IMR-90 (cell line): Measurements from ENCODE around the gene TBX1. TPM values are rescaled to one million over a fixed set of nuclear protein-coding genes. Genes with fewer than 3 reads are reported as not detected.

Source experiments
- ATAC-seq: fragments of 200-7000 bp; cut with Tn5 transposase; 2 replicates; pipeline ENCODE4 v1.9.1; 2020; ENCODE audit warnings: low read depth, mild to moderate bottlenecking, moderate library complexity
- BruUV-seq: library from RNA; stranded (reverse); fragments of 400-500 nt; replicated peaks from 2 replicates; lab custom pipeline; 2021; lab: Mats Ljungman, UMichigan
- CTCF ChIA-PET: fragments of 300-600 bp; formaldehyde crosslinking; extraction: SDS; loops from one replicate; lab custom pipeline; 2021; ENCODE audit warnings: antibody characterized with exemption; lab: Yijun Ruan, JAX
- POLR2A ChIA-PET: fragments of 300-600 bp; sonication (Branson Sonifier 250); formaldehyde crosslinking; loops from one replicate; lab custom pipeline; 2022; ENCODE audit warnings: antibody characterized with exemption; ENCODE audit not compliant: unreplicated experiment; lab: Charles Lee
- DNase-seq: peaks from one replicate; pipeline ENCODE4 v3.0.0; 2013
- H2AFZ ChIP-seq: replicated peaks from 2 replicates; pipeline ENCODE3; 2013; ENCODE audit warnings: low read length, mild to moderate bottlenecking; ENCODE audit not compliant: poor library complexity
- H2AK5ac ChIP-seq: 2 replicates; pipeline ENCODE4 v1.6.1; 2013; ENCODE audit warnings: low read depth, low read length, inconsistent platforms
- H2AK9ac ChIP-seq: replicated peaks from 2 replicates; pipeline ENCODE3; 2013; ENCODE audit warnings: mild to moderate bottlenecking, low read depth, low read length, moderate library complexity; ENCODE audit not compliant: poor library complexity
- H2BK120ac ChIP-seq: 2 replicates; pipeline ENCODE4 v1.6.1; 2013; ENCODE audit warnings: low read depth, low read length, inconsistent platforms
- H2BK15ac ChIP-seq: 3 replicates; pipeline ENCODE4 v1.6.1; 2013; ENCODE audit warnings: low read depth, low read length, inconsistent platforms
- H2BK20ac ChIP-seq: 2 replicates; pipeline ENCODE4 v1.6.1; 2013; ENCODE audit warnings: low read depth, mild to moderate bottlenecking, inconsistent platforms, low read length, moderate library complexity
- H2BK5ac ChIP-seq: 2 replicates; pipeline ENCODE4 v1.6.1; 2013; ENCODE audit warnings: mild to moderate bottlenecking, low read depth, low read length, inconsistent platforms; ENCODE audit not compliant: poor library complexity, severe bottlenecking
- H3K14ac ChIP-seq: replicated peaks from 2 replicates; pipeline ENCODE4 v1.6.1; 2013; ENCODE audit warnings: low read depth, low read length, inconsistent platforms
- H3K18ac ChIP-seq: 2 replicates; pipeline ENCODE4 v1.6.1; 2013; ENCODE audit warnings: low read depth, low read length, control low read depth
- H3K23ac ChIP-seq: 2 replicates; pipeline ENCODE4 v1.6.1; 2013; ENCODE audit warnings: low read depth, low read length, inconsistent platforms
- H3K27ac ChIP-seq: 2 replicates; pipeline ENCODE4 v1.5.1; 2013; ENCODE audit warnings: mild to moderate bottlenecking, control low read depth, low read length; ENCODE audit not compliant: insufficient read depth
- H3K27me3 ChIP-seq: 2 replicates; pipeline ENCODE4 v1.6.1; 2013; ENCODE audit warnings: low read length; ENCODE audit not compliant: control insufficient read depth, insufficient read depth
- H3K36me3 ChIP-seq: 2 replicates; pipeline ENCODE4 v1.6.1; 2013; ENCODE audit warnings: low read length, mixed read lengths; ENCODE audit not compliant: control insufficient read depth, insufficient read depth
- H3K4ac ChIP-seq: 2 replicates; pipeline ENCODE4 v1.6.1; 2013; ENCODE audit warnings: low read depth, low read length, inconsistent platforms
- H3K4me1 ChIP-seq: 2 replicates; pipeline ENCODE4 v1.6.1; 2013; ENCODE audit warnings: low read length, mixed read lengths; ENCODE audit not compliant: control insufficient read depth, insufficient read depth
- H3K4me2 ChIP-seq: 2 replicates; pipeline ENCODE4 v1.6.1; 2013; ENCODE audit warnings: low read depth, mild to moderate bottlenecking, control low read depth, low read length, moderate library complexity
- H3K4me3 ChIP-seq: 2 replicates; pipeline ENCODE4 v1.5.1; 2013; ENCODE audit warnings: low read depth, mild to moderate bottlenecking, control low read depth, low read length, moderate library complexity; ENCODE audit not compliant: insufficient read depth
- H3K56ac ChIP-seq: 2 replicates; pipeline ENCODE4 v1.6.1; 2013; ENCODE audit warnings: low read length, inconsistent platforms; ENCODE audit not compliant: insufficient read depth; ENCODE audit errors: extremely low read depth
- H3K79me1 ChIP-seq, 2 experiments: 2 replicates each; pipeline ENCODE4 v1.6.1; 2013; ENCODE audit warnings: low read length in 2 of 2, inconsistent platforms in 1 of 2, low read depth in 1 of 2
- H3K9ac ChIP-seq: 2 replicates; pipeline ENCODE4 v1.6.1; 2013; ENCODE audit warnings: low read depth, low read length, control low read depth
- H3K9me1 ChIP-seq: 2 replicates; pipeline ENCODE4 v1.6.1; 2013; ENCODE audit warnings: low read length, inconsistent platforms; ENCODE audit not compliant: insufficient read depth
- H3K9me3 ChIP-seq: 2 replicates; pipeline ENCODE4 v1.6.1; 2013; ENCODE audit warnings: low read length; ENCODE audit not compliant: control insufficient read depth, insufficient read depth
- H4K20me1 ChIP-seq: 2 replicates; pipeline ENCODE4 v1.6.1; 2013; ENCODE audit warnings: low read length, inconsistent platforms; ENCODE audit not compliant: insufficient read depth
- H4K5ac ChIP-seq: 2 replicates; pipeline ENCODE4 v1.6.1; 2013; ENCODE audit warnings: mild to moderate bottlenecking, low read depth, low read length, control low read depth
- H4K8ac ChIP-seq, 2 experiments: 2 replicates each; pipeline ENCODE4 v1.6.1; 2013; ENCODE audit warnings: low read depth in 2 of 2, low read length in 2 of 2, control low read depth in 1 of 2, inconsistent platforms in 1 of 2
- H4K91ac ChIP-seq: 2 replicates; pipeline ENCODE4 v1.6.1; 2013; ENCODE audit warnings: low read depth, low read length, inconsistent platforms; ENCODE audit not compliant: insufficient read depth
- BHLHE40 ChIP-seq: fragments of 150-350 bp; IDR thresholded peaks from 2 replicates; pipeline ENCODE4 v1.6.1; 2016; ENCODE audit warnings: mild to moderate bottlenecking, low read depth, low read length
- CEBPB ChIP-seq: IDR thresholded peaks from 2 replicates; pipeline ENCODE4 v1.6.1; 2012; ENCODE audit warnings: low read depth, low read length, improper control_type of control experiment
- CTCF ChIP-seq: conservative IDR thresholded peaks from 2 replicates; pipeline ENCODE4 v1.5.1; 2012; ENCODE audit warnings: mild to moderate bottlenecking, low read depth, low read length, improper control_type of control experiment
- ELK1 ChIP-seq: fragments of 150-350 bp; IDR thresholded peaks from 2 replicates; pipeline ENCODE4 v1.6.1; 2016; ENCODE audit warnings: low read depth, mild to moderate bottlenecking, low read length, moderate library complexity, borderline replicate concordance
- FOS ChIP-seq: fragments of 150-350 bp; IDR thresholded peaks from 2 replicates; pipeline ENCODE4 v1.6.1; 2016; ENCODE audit warnings: low read depth, low read length
- MAFK ChIP-seq: IDR thresholded peaks from 2 replicates; pipeline ENCODE4 v1.6.1; 2012; ENCODE audit warnings: low read depth, low read length, improper control_type of control experiment
- MAZ ChIP-seq: IDR thresholded peaks from 2 replicates; pipeline ENCODE4 v1.6.1; 2012; ENCODE audit warnings: low read depth, mild to moderate bottlenecking, low read length, improper control_type of control experiment, moderate library complexity, borderline replicate concordance
- MXI1 ChIP-seq: IDR thresholded peaks from 2 replicates; pipeline ENCODE4 v1.6.1; 2012; ENCODE audit warnings: low read depth, mild to moderate bottlenecking, low read length, moderate library complexity, borderline replicate concordance
- NFE2L2 ChIP-seq: fragments of 150-350 bp; IDR thresholded peaks from 2 replicates; pipeline ENCODE4 v1.6.1; 2016; ENCODE audit warnings: low read depth, mild to moderate bottlenecking, low read length
- POLR2A ChIP-seq: IDR thresholded peaks from 2 replicates; pipeline ENCODE4 v1.6.1; 2012; ENCODE audit warnings: mild to moderate bottlenecking, low read depth, low read length
- RAD21 ChIP-seq: IDR thresholded peaks from 2 replicates; pipeline ENCODE4 v1.6.1; 2012; ENCODE audit warnings: low read length, improper control_type of control experiment
- RCOR1 ChIP-seq: IDR thresholded peaks from 2 replicates; pipeline ENCODE4 v1.6.1; 2012; ENCODE audit warnings: mild to moderate bottlenecking, low read length, improper control_type of control experiment; ENCODE audit not compliant: insufficient replicate concordance
- RFX5 ChIP-seq: IDR thresholded peaks from 2 replicates; pipeline ENCODE4 v1.8.0; 2012; ENCODE audit warnings: low read depth, mild to moderate bottlenecking, low read length, moderate library complexity
- SMC3 ChIP-seq: fragments of 150-350 bp; IDR thresholded peaks from 2 replicates; pipeline ENCODE4 v1.6.1; 2016; ENCODE audit warnings: low read depth, mild to moderate bottlenecking, antibody characterized with exemption, low read length, moderate library complexity
- USF2 ChIP-seq: fragments of 150-350 bp; IDR thresholded peaks from 2 replicates; pipeline ENCODE4 v1.6.1; 2017; ENCODE audit warnings: mild to moderate bottlenecking, antibody characterized with exemption, low read length, low read depth
- WGBS, 2 experiments: methylation state at CpG; one replicate each; pipeline versions ENCODE4 v1.1.5 to v1.1.7; 2013; ENCODE audit warnings: missing lambda C conversion rate in 2 of 2; ENCODE audit not compliant: insufficient read length in 1 of 2; ENCODE audit errors: extremely low coverage in 2 of 2; 5-methylcytosine and 5-hydroxymethylcytosine counted together
- dilution Hi-C: fragments of 300-500 bp; cut with HindIII; formaldehyde crosslinking; loops from one replicate; pipeline ENCODE4 v1.14.3; 2018; ENCODE audit warnings: low sequenced_read_pairs; ENCODE audit not compliant: unreplicated experiment
- in situ Hi-C: fragments of 300-500 bp; cut with MboI; formaldehyde crosslinking; loops from 3 replicates; pipeline ENCODE4 v1.14.3; 2019; ENCODE audit warnings: low sequenced_read_pairs, inconsistent platforms, mixed read lengths
- intact Hi-C: fragments of 100-400 bp; cut with micrococcal nuclease; formaldehyde crosslinking; loops from 2 replicates; pipeline ENCODE4 v1.10.0; 2022
- polyA plus RNA-seq, 3 experiments: library from polyadenylated mRNA; depleted of rRNA; stranded (reverse); fragments of >200 nt; gene quantifications; 2 replicates each; pipeline ENCODE4 v1.2.3, GENCODE V29; 2012; ENCODE audit warnings: low replicate concordance in 1 of 3
- total RNA-seq: library from RNA; depleted of rRNA; stranded (reverse); fragments of >200 nt; gene quantifications from 2 replicates; pipeline ENCODE4 v1.2.3, GENCODE V29; 2012

The TBX1 gene
- total and polyA plus RNA-seq, 2 of the 4 experiments (the other 2 are of a cell fraction), result 0.03 TPM; not detected in 1

GRCh38 chr22:19770349-19771220 is 10.0 kb downstream of the TBX1 start:
- DNase-seq, result no peak
- H3K27me3 ChIP-seq, result peaks cover 89% of the 10 kb centered on the region
- ATAC-seq, result no peak
- no peaks in the 10 kb centered on the region for H3K36me3 ChIP-seq
- H2BK5ac ChIP-seq, result no peak overlapping the region
- WGBS, 2 experiments, result 90% methylated on average over 9 of the region's 25 CpGs; no CpG with 5 or more reads in 1 of the 2 experiments
- dilution Hi-C loops, result no loop called here
- intact Hi-C loops, result no loop called here
- no peak overlapping the region for H2BK20ac ChIP-seq
- in situ Hi-C loops, result no loop called here
- H2AK9ac ChIP-seq, result no peak overlapping the region
- H3K27ac ChIP-seq, result no peak overlapping the region
- no peak overlapping the region for H2AFZ ChIP-seq
- H4K5ac ChIP-seq, result no peak overlapping the region
- H3K9me1 ChIP-seq, result peaks cover 3% of the 10 kb centered on the region; the same call in 1 of the 2 replicates
- H3K4me1 ChIP-seq, result no peaks in the 10 kb centered on the region
- H3K14ac ChIP-seq, result no peak overlapping the region
- no peak overlapping the region for H3K23ac ChIP-seq
- H4K20me1 ChIP-seq, result no peaks in the 10 kb centered on the region
- H4K8ac ChIP-seq, result no peak overlapping the region
- H4K91ac ChIP-seq, result no peak overlapping the region
- H3K4me3 ChIP-seq, result no peak overlapping the region
- CTCF ChIA-PET, result no interaction called here
- no peak overlapping the region for H3K56ac ChIP-seq
- H3K4ac ChIP-seq, result no peak overlapping the region
- H3K4me2 ChIP-seq, result no peak overlapping the region
- H2BK120ac ChIP-seq, result no peak overlapping the region
- BruUV-seq, result no TSS peak
- H2AK5ac ChIP-seq, result no peak overlapping the region
- no peaks in the 10 kb centered on the region; the same call in 1 of the 2 replicates for H3K9me3 ChIP-seq
- no peak overlapping the region for H2BK15ac ChIP-seq
- H3K18ac ChIP-seq, result no peak overlapping the region
- H3K79me1 ChIP-seq, result no peaks in the 10 kb centered on the region
- POLR2A ChIA-PET, result no interaction called here
- H3K9ac ChIP-seq, result no peak overlapping the region
- TF ChIP-seq CTCF, result no peak
- TF ChIP-seq MAZ, result no peak
- TF ChIP-seq RCOR1, result no peak
- no peak for TF ChIP-seq MAFK
- no peak for TF ChIP-seq BHLHE40
- no peak for TF ChIP-seq RFX5
- TF ChIP-seq RAD21, result no peak
- TF ChIP-seq CEBPB, result no peak
- TF ChIP-seq POLR2A, result no peak
- no peak for TF ChIP-seq NFE2L2
- TF ChIP-seq MXI1, result no peak
- no peak for TF ChIP-seq USF2
- no peak for TF ChIP-seq SMC3
- TF ChIP-seq FOS, result no peak
- TF ChIP-seq ELK1, result no peak
